H1 (cell line): Measurements from ENCODE around the gene CBLC. TPM values are rescaled to one million over a fixed set of nuclear protein-coding genes. Genes with fewer than 3 reads are reported as not detected.

Experiments
- CTCF ChIA-PET: fragments of 300-600 bp; sonication (Branson Sonifier 250); formaldehyde crosslinking; loops from one replicate; lab custom pipeline; 2021; ENCODE audit not compliant: partially characterized antibody; lab: Charles Lee
- POLR2A ChIA-PET: fragments of 300-600 bp; sonication (Branson Sonifier 250); formaldehyde crosslinking; loops from one replicate; lab custom pipeline; 2021; ENCODE audit warnings: inconsistent platforms; ENCODE audit not compliant: partially characterized antibody; lab: Charles Lee
- DNase-seq, 2 experiments: peaks; one replicate each; pipeline versions ENCODE4 v3.0.0 to v3.0.0-alpha.2; 2010 to 2022; ENCODE audit warnings: low spot score in 2 of 2, low read depth in 1 of 2, mixed read lengths in 1 of 2
- FAIRE-seq: peaks from 2 replicates; lab custom pipeline; 2011; peaks lifted over from hg19 to GRCh38; lab: Jason Lieb, UNC
- H2AFZ ChIP-seq: 2 replicates; pipeline ENCODE4 v1.8.1; 2012; ENCODE audit warnings: low read length, inconsistent platforms
- H2AK5ac ChIP-seq: 2 replicates; pipeline ENCODE4 v1.6.1; 2013; ENCODE audit warnings: low read depth, low read length
- H2BK120ac ChIP-seq: replicated peaks from 2 replicates; pipeline ENCODE3; 2013; ENCODE audit warnings: low read depth, low read length, inconsistent platforms
- H2BK12ac ChIP-seq: 2 replicates; pipeline ENCODE4 v1.6.1; 2013; ENCODE audit warnings: low read depth, low read length
- H2BK15ac ChIP-seq: 2 replicates; pipeline ENCODE4 v1.6.1; 2013; ENCODE audit warnings: low read length
- H2BK20ac ChIP-seq: 2 replicates; pipeline ENCODE4 v1.6.1; 2013; ENCODE audit warnings: low read length
- H2BK5ac ChIP-seq: 2 replicates; pipeline ENCODE4 v1.6.1; 2013; ENCODE audit warnings: low read depth, low read length
- H3K14ac ChIP-seq: 2 replicates; pipeline ENCODE4 v1.6.1; 2013; ENCODE audit warnings: inconsistent platforms; ENCODE audit not compliant: insufficient read length
- H3K18ac ChIP-seq: 2 replicates; pipeline ENCODE4 v1.6.1; 2013; ENCODE audit warnings: low read length; ENCODE audit errors: extremely low read depth
- H3K23ac ChIP-seq: 2 replicates; pipeline ENCODE4 v1.6.1; 2013; ENCODE audit warnings: inconsistent platforms; ENCODE audit not compliant: insufficient read length
- H3K23me2 ChIP-seq: 2 replicates; pipeline ENCODE4 v1.6.1; 2013; ENCODE audit warnings: low read depth, low read length
- H3K27ac ChIP-seq: 2 replicates; pipeline ENCODE4 v1.6.1; 2011; ENCODE audit warnings: low read depth, low read length, inconsistent platforms
- H3K27me3 ChIP-seq, 4 experiments: replicated peaks in 1 of 4; 1 replicate in 1 of 4; 2 replicates in 3 of 4; pipeline versions ENCODE4 v1.6.1 to v1.8.1; 2011 to 2013; ENCODE audit warnings: low read length in 3 of 4, mild to moderate bottlenecking in 3 of 4, inconsistent platforms in 2 of 4, mixed read lengths in 2 of 4, moderate library complexity in 1 of 4; ENCODE audit not compliant: control insufficient read depth in 3 of 4, insufficient read depth in 3 of 4; ENCODE audit errors: extremely low read depth in 1 of 4
- H3K36me3 ChIP-seq, 4 experiments: 2 replicates each; pipeline versions ENCODE4 v1.6.1 to v1.8.1; 2011 to 2013; ENCODE audit warnings: mild to moderate bottlenecking in 4 of 4, low read length in 3 of 4, moderate library complexity in 2 of 4, control low read depth in 1 of 4, inconsistent platforms in 1 of 4; ENCODE audit not compliant: insufficient read depth in 4 of 4, control insufficient read depth in 2 of 4
- H3K4ac ChIP-seq: replicated peaks from 2 replicates; pipeline ENCODE3; 2013; ENCODE audit warnings: low read length, low read depth, mixed read lengths, inconsistent platforms; ENCODE audit not compliant: insufficient read length
- H3K4me1 ChIP-seq, 4 experiments: replicated peaks in 1 of 4; 1 replicate in 1 of 4; 2 replicates in 3 of 4; pipeline versions ENCODE4 v1.6.1 to v1.8.1; 2011 to 2013; ENCODE audit warnings: low read length in 3 of 4, inconsistent platforms in 2 of 4, mixed read lengths in 1 of 4; ENCODE audit not compliant: insufficient read depth in 4 of 4, control insufficient read depth in 3 of 4
- H3K4me2 ChIP-seq, 2 experiments: 2 replicates each; pipeline versions ENCODE4 v1.6.1 to v1.8.1; 2011 to 2013; ENCODE audit warnings: low read depth in 2 of 2, low read length in 2 of 2, control low read depth in 1 of 2, inconsistent platforms in 1 of 2, mild to moderate bottlenecking in 1 of 2; ENCODE audit not compliant: insufficient read depth in 1 of 2
- H3K4me3 ChIP-seq, 4 experiments: fragments of 200-600, 300-600 bp in 1 of 4; sonication (generic), shearing (Covaris generic), sonication (Bioruptor Twin) in 1 of 4; 2 replicates each; pipeline versions ENCODE4 v1.5.1 to v1.8.1; 2011 to 2016; ENCODE audit warnings: low read length in 4 of 4, low read depth in 3 of 4, control low read depth in 2 of 4, inconsistent platforms in 2 of 4, mild to moderate bottlenecking in 2 of 4, mixed read lengths in 1 of 4, moderate library complexity in 1 of 4; ENCODE audit not compliant: insufficient read depth in 2 of 4; ENCODE audit errors: extremely low read depth in 1 of 4
- H3K56ac ChIP-seq: replicated peaks from 2 replicates; pipeline ENCODE3; 2013; ENCODE audit warnings: low read depth, mild to moderate bottlenecking, mixed read lengths, low read length, inconsistent platforms; ENCODE audit not compliant: insufficient read length
- H3K79me1 ChIP-seq: 2 replicates; pipeline ENCODE4 v1.6.1; 2013; ENCODE audit warnings: low read depth, low read length, control low read depth
- H3K79me2 ChIP-seq, 2 experiments: 2 replicates each; pipeline versions ENCODE4 v1.6.1 to v1.8.1; 2012 to 2013; ENCODE audit warnings: low read length in 2 of 2, mild to moderate bottlenecking in 2 of 2, inconsistent platforms in 1 of 2; ENCODE audit not compliant: insufficient read depth in 2 of 2, control insufficient read depth in 1 of 2
- H3K9ac ChIP-seq, 4 experiments: replicated peaks in 1 of 4; 1 replicate in 1 of 4; 2 replicates in 3 of 4; pipeline versions ENCODE4 v1.6.1 to v1.8.1; 2011 to 2013; ENCODE audit warnings: low read depth in 3 of 4, low read length in 3 of 4, control low read depth in 2 of 4, mild to moderate bottlenecking in 2 of 4, moderate library complexity in 2 of 4, inconsistent platforms in 1 of 4; ENCODE audit errors: extremely low read depth in 1 of 4
- H3K9me3 ChIP-seq, 2 experiments: 2 replicates each; pipeline versions ENCODE4 v1.6.1 to v1.8.1; 2012 to 2013; ENCODE audit warnings: mild to moderate bottlenecking in 2 of 2, moderate library complexity in 2 of 2, control low read depth in 1 of 2, inconsistent platforms in 1 of 2, low read depth in 1 of 2, low read length in 1 of 2, mixed read lengths in 1 of 2; ENCODE audit not compliant: insufficient read depth in 2 of 2
- H4K20me1 ChIP-seq, 2 experiments: replicated peaks in 1 of 2; 2 replicates each; pipeline versions ENCODE3 to v1.8.1; 2011 to 2013; ENCODE audit warnings: inconsistent platforms in 2 of 2, low read length in 2 of 2, mild to moderate bottlenecking in 1 of 2; ENCODE audit not compliant: insufficient read depth in 2 of 2, control insufficient read depth in 1 of 2
- H4K5ac ChIP-seq: 2 replicates; pipeline ENCODE4 v1.6.1; 2013; ENCODE audit warnings: low read length, low read depth, mixed read lengths, inconsistent platforms; ENCODE audit not compliant: insufficient read length
- H4K8ac ChIP-seq: 2 replicates; pipeline ENCODE4 v1.8.0; 2013; ENCODE audit warnings: mild to moderate bottlenecking, moderate library complexity, low read length, inconsistent platforms; ENCODE audit not compliant: insufficient read depth; ENCODE audit errors: extremely low read depth
- H4K91ac ChIP-seq: replicated peaks from 2 replicates; pipeline ENCODE3; 2013; ENCODE audit warnings: low read length, mixed read lengths, inconsistent platforms; ENCODE audit not compliant: insufficient read length
- BCL11A ChIP-seq, 2 experiments: IDR thresholded peaks; one replicate each; pipeline ENCODE4 v1.6.1; 2011; ENCODE audit warnings: low read depth in 2 of 2, low read length in 2 of 2, mild to moderate bottlenecking in 2 of 2
- BRCA1 ChIP-seq: IDR thresholded peaks from 2 replicates; pipeline ENCODE4 v1.6.1; 2012; ENCODE audit warnings: low read depth, low read length, improper control_type of control experiment
- GTF2F1 ChIP-seq: IDR thresholded peaks from 2 replicates; pipeline ENCODE4 v1.6.1; 2012; ENCODE audit warnings: low read depth, low read length, improper control_type of control experiment, borderline replicate concordance
- JUND ChIP-seq: IDR thresholded peaks from 2 replicates; pipeline ENCODE4 v1.6.1; 2011; ENCODE audit warnings: mild to moderate bottlenecking, improper control_type of control experiment, low read length
- NRF1 ChIP-seq: IDR thresholded peaks from 2 replicates; pipeline ENCODE4 v1.6.1; 2011; ENCODE audit warnings: mild to moderate bottlenecking, low read depth, low read length, improper control_type of control experiment
- POLR2A ChIP-seq, 2 experiments: IDR thresholded peaks; 1 replicate in 1 of 2; 2 replicates in 1 of 2; pipeline ENCODE4 v1.6.1; 2011; ENCODE audit warnings: low read depth in 2 of 2, low read length in 2 of 2, mild to moderate bottlenecking in 2 of 2; ENCODE audit errors: control extremely low read depth in 1 of 2
- SRF ChIP-seq: IDR thresholded peaks from 2 replicates; pipeline ENCODE4 v1.6.1; 2011; ENCODE audit warnings: mild to moderate bottlenecking, low read depth, low read length, moderate library complexity
- TAF1 ChIP-seq: IDR thresholded peaks from 2 replicates; pipeline ENCODE4 v1.6.1; 2011; ENCODE audit warnings: mild to moderate bottlenecking, low read depth, low read length
- WGBS, 2 experiments: shearing (Covaris generic) in 1 of 2; methylation state at CpG; one replicate each; pipeline versions ENCODE4 v1.1.6 to v1.1.7; 2013 to 2015; ENCODE audit warnings: low lambda C conversion rate in 2 of 2, mixed read lengths in 2 of 2, inconsistent platforms in 1 of 2, low coverage in 1 of 2, missing lambda C conversion rate in 1 of 2; ENCODE audit not compliant: insufficient replicate concordance in 2 of 2, insufficient coverage in 1 of 2, insufficient read length in 1 of 2; ENCODE audit errors: extremely low coverage in 1 of 2, missing lambda C conversion rate in 1 of 2; 5-methylcytosine and 5-hydroxymethylcytosine counted together
- polyA plus RNA-seq, 7 experiments: library from polyadenylated mRNA; depleted of rRNA in 3 of 7; stranded (reverse) in 5 of 7; unstranded in 2 of 7; fragments of >200 nt in 5 of 7; fragments of 200-250 nt in 2 of 7; gene quantifications; 1 replicate in 5 of 7; 2 replicates in 1 of 7; 4 replicates in 1 of 7; pipeline versions ENCODE4 v1.2.1 to v1.2.3, GENCODE V29; 2011 to 2013; ENCODE audit warnings: missing spikeins in 2 of 7, mixed read lengths in 2 of 7
- total RNA-seq: library from RNA; stranded (reverse); fragmentation: NEBNext Ultra II Directional; extraction: Animal tissue kit (Norgen Biotek cat#: 25700); gene quantifications from 2 replicates; pipeline ENCODE4 v1.2.1, GENCODE V29; 2021

CBLC gene
- total and polyA plus RNA-seq, 2 of the 8 experiments (the other 6 are each of a cell fraction or from before 2014, with no cell fraction given), result 17.4 to 35.7 TPM

DNA sequence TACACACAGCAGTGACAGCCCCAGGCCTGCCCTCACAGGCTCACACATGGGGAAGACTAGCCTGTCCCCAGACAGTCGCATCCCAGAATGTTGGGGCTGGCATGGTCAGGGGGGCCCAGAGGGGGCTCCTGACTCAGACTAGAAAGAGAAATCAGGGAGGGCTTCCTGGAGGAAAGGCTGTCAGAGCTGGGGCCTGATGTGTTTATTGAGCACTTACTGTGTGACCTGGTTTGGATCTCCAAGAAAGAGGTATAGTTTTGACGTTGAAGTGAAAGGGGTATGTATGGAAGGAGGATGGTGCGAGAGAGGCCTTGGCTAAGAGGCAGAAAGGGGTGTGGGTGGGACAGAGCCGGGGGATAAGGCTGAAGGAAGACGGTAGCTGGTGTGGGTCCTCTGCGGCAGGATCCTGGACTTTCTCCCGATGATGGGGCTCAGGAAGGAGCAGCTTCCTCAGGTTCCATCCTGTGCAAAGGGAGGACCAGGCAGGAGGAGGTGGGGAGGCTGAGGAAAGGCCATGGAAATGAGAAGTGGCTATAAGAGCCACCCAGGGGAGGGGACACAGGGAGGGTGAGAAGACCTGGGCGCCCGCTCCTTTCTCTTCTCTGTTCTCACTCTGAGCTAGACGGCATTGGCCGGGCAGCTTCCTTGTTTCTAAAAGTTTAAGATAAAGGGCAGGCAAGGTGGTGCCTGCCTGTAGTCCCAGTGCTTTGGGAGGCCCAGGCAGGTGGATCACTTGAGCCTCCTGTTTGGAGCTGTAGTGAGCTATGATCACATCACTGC is 45.3 kb upstream of the CBLC start:
- no peak for FAIRE-seq
- no peaks in the 10 kb centered on the region for H3K36me3 ChIP-seq
- 75 to 100% methylated on average over 2 to 8 of the region's 11 CpGs for WGBS, 2 experiments
- TF ChIP-seq SRF (no peak), NRF1 (no peak), BCL11A (IDR thresholded peaks at IDR 0.05; ENCODE audit: low read depth in 2 of 2, low read length in 2 of 2) (no peak), BRCA1 (no peak), POLR2A (IDR thresholded peaks at IDR 0.05; ENCODE audit: control extremely low read depth in 1 of 2, low read depth in 2 of 2, low read length in 2 of 2) (no peak), TAF1 (no peak), GTF2F1 (no peak), JUND (no peak)

More for the DNA sequence above, 45.3 kb upstream of the CBLC start:
- no peak overlapping the region for H2BK20ac ChIP-seq
- H3K56ac ChIP-seq, result no peak overlapping the region
- no peak overlapping the region for H2AK5ac ChIP-seq
- no peaks in the 10 kb centered on the region for H3K23me2 ChIP-seq
- no peak overlapping the region for H3K4me3 ChIP-seq
- H3K23ac ChIP-seq, result no peak overlapping the region
- no peak overlapping the region for H3K9ac ChIP-seq
- no peak overlapping the region for H2BK120ac ChIP-seq
- H2BK5ac ChIP-seq, result no peak overlapping the region
- H2AFZ ChIP-seq, result peak overlapping the region; percentile 20; the same call in 1 of the 2 replicates
- H4K5ac ChIP-seq, result no peak overlapping the region
- ChIA-PET POLR2A (interaction anchor here (1.1 to 1.3 kb wide), 4 partner anchors 10 to 74 kb away, joined by 3 to 6 read pairs (median 4); no protein-coding TSS in a partner anchor), CTCF (interaction anchor here (0.8 to 20.6 kb wide), 9 partner anchors 7 to 76 kb away, joined by 4 to 468 read pairs (median 8); partner anchors contain the start of gene BCAM)
- no peaks in the 10 kb centered on the region; a peak in 1 of 7 replicates for H3K4me1 ChIP-seq
- H3K27ac ChIP-seq, result no peak overlapping the region
- H4K91ac ChIP-seq, result no peak overlapping the region
- no peaks in the 10 kb centered on the region for H4K20me1 ChIP-seq
- H2BK15ac ChIP-seq, result 0 out of 2 replicates have a peak overlapping the region, but pooled peaks have one; percentile 46
- no peak overlapping the region for H2BK12ac ChIP-seq
- H3K14ac ChIP-seq, result no peak overlapping the region
- no peaks in the 10 kb centered on the region for H3K27me3 ChIP-seq
- no peak for DNase-seq
- H3K4me2 ChIP-seq, result no peak overlapping the region
- H3K79me1 ChIP-seq, result no peaks in the 10 kb centered on the region
- no peak overlapping the region for H4K8ac ChIP-seq
- no peaks in the 10 kb centered on the region for H3K9me3 ChIP-seq
- H3K4ac ChIP-seq, result no peak overlapping the region
- no peak overlapping the region for H3K18ac ChIP-seq
- H3K79me2 ChIP-seq, result no peaks in the 10 kb centered on the region
